Peyer's patch (tissue), 4 donors: ENCODE data around the gene MZB1.

ENCODE experiments used
- POLR2A ChIP-seq, 2 donors: fragments of 450-650 bp; IDR thresholded peaks; one replicate each; pipeline ENCODE4 v1.5.1; 2017; ENCODE audit warnings: antibody characterized with exemption in 2 of 2, mild to moderate bottlenecking in 2 of 2, moderate library complexity in 2 of 2
- TF ChIP-seq, protein P1 (sequence below), 6 experiments: fragments of 450-650 bp in 4 of 6; fragments of 200-600 bp in 2 of 6; sonication (generic) in 1 of 6; IDR thresholded peaks; one replicate each; pipeline ENCODE4 v1.5.1; 2017 to 2019; ENCODE audit warnings: antibody characterized with exemption in 6 of 6, mild to moderate bottlenecking in 3 of 6, moderate library complexity in 1 of 6

DNA sequence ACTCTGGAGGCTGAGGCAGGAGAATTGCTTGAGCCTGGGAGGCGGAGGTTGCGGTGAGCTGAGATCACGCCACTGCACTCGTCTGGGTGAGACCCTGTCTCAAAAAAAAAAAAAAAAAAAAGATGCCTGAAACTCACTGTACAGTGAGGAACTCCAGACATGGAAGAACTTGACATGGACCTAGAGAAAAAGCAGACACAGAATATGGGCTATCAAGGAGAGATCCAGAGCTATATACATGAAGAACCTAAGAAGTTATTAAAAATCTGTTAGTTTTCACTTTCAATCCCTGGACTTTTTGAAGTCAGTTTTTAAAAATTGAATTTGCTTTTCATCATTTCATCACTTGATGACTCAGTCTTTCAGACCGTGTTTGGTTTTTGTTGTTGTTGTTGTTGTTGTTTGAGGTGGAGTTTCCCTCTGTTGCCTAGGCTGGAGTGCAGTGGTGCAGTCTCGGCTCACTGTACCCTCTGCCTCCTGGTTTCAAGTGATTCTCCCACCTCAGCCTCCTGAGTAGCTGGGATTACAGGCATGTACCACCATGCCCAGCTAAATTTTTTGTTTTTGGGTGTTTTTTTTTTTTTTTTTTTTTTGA, 27.8 kb downstream of the MZB1 start:
- TF ChIP-seq, protein P1, sequence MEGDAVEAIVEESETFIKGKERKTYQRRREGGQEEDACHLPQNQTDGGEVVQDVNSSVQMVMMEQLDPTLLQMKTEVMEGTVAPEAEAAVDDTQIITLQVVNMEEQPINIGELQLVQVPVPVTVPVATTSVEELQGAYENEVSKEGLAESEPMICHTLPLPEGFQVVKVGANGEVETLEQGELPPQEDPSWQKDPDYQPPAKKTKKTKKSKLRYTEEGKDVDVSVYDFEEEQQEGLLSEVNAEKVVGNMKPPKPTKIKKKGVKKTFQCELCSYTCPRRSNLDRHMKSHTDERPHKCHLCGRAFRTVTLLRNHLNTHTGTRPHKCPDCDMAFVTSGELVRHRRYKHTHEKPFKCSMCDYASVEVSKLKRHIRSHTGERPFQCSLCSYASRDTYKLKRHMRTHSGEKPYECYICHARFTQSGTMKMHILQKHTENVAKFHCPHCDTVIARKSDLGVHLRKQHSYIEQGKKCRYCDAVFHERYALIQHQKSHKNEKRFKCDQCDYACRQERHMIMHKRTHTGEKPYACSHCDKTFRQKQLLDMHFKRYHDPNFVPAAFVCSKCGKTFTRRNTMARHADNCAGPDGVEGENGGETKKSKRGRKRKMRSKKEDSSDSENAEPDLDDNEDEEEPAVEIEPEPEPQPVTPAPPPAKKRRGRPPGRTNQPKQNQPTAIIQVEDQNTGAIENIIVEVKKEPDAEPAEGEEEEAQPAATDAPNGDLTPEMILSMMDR (IDR thresholded peaks at IDR 0.05): no peak
- TF ChIP-seq POLR2A (IDR thresholded peaks at IDR 0.05): no peak
